WTC11 (cell line): ENCODE results near the gene UGT1A8. TPM values are rescaled to one million over a fixed set of nuclear protein-coding genes. Genes with fewer than 3 reads are reported as not detected.

Experiments
- ATAC-seq: fragments of 200-7000 bp; cut with Tn5 transposase; 2 replicates; pipeline ENCODE4 v1.10.0; 2021; ENCODE audit warnings: mild to moderate bottlenecking, moderate library complexity
- CTCF ChIA-PET: fragments of 300-600 bp; sonication (Branson Sonifier 250); formaldehyde crosslinking; loops from one replicate; lab custom pipeline; 2021; ENCODE audit warnings: antibody characterized with exemption; lab: Charles Lee
- POLR2A ChIA-PET: fragments of 350-600 bp; sonication (Branson Sonifier 250); formaldehyde crosslinking; loops from one replicate; lab custom pipeline; 2021; ENCODE audit warnings: antibody characterized with exemption; lab: Charles Lee
- DNase-seq: peaks from one replicate; pipeline ENCODE4 v3.0.0; 2021; ENCODE audit warnings: low spot score
- H3K27ac Mint-ChIP-seq: 2 replicates; pipeline ENCODE4 v1.8.0; 2021; ENCODE audit warnings: mixed read lengths
- H3K27me3 Mint-ChIP-seq: 2 replicates; pipeline ENCODE4 v1.8.0; 2021; ENCODE audit warnings: low read depth, mild to moderate bottlenecking, moderate library complexity, mixed read lengths
- H3K36me3 Mint-ChIP-seq: 2 replicates; pipeline ENCODE4 v1.8.0; 2021; ENCODE audit warnings: mixed read lengths
- H3K4me1 Mint-ChIP-seq: 2 replicates; pipeline ENCODE4 v1.8.0; 2022; ENCODE audit warnings: mixed read lengths
- H3K4me3 Mint-ChIP-seq: 2 replicates; pipeline ENCODE4 v1.8.0; 2021; ENCODE audit warnings: mild to moderate bottlenecking, moderate library complexity, mixed read lengths
- H3K9me3 Mint-ChIP-seq: 2 replicates; pipeline ENCODE4 v1.8.0; 2021; ENCODE audit warnings: mixed read lengths
- ATF2 ChIP-seq: sonication (generic); formaldehyde crosslinking; IDR thresholded peaks from 2 replicates; pipeline ENCODE4 v1.8.1; 2022; ENCODE audit warnings: low read depth, missing genetic modification reagents, borderline replicate concordance
- CBFB ChIP-seq: sonication (generic); formaldehyde crosslinking; IDR thresholded peaks from 2 replicates; pipeline ENCODE4 v1.8.1; 2022; ENCODE audit warnings: mild to moderate bottlenecking, low read depth, missing genetic modification reagents
- ESRRA ChIP-seq: sonication (generic); formaldehyde crosslinking; IDR thresholded peaks from 2 replicates; pipeline ENCODE4 v1.8.1; 2022; ENCODE audit warnings: mild to moderate bottlenecking, missing genetic modification reagents, borderline replicate concordance
- FOXP4 ChIP-seq: sonication (generic); formaldehyde crosslinking; IDR thresholded peaks from 2 replicates; pipeline ENCODE4 v1.8.0; 2022; ENCODE audit warnings: mild to moderate bottlenecking, missing genetic modification reagents
- HMGXB4 ChIP-seq: sonication (generic); formaldehyde crosslinking; IDR thresholded peaks from 2 replicates; pipeline ENCODE4 v1.8.1; 2023; ENCODE audit warnings: mild to moderate bottlenecking, moderate library complexity, missing genetic modification reagents
- JAZF1 ChIP-seq: fragments of 250-450 bp; sonication (Bioruptor Pico); IDR thresholded peaks from 2 replicates; pipeline ENCODE4 v1.9.0; 2021; ENCODE audit warnings: moderate library complexity, mild to moderate bottlenecking, inconsistent platforms
- MAX ChIP-seq: sonication (generic); formaldehyde crosslinking; IDR thresholded peaks from 2 replicates; pipeline ENCODE4 v1.8.0; 2022; ENCODE audit warnings: mild to moderate bottlenecking, missing genetic modification reagents
- NFYB ChIP-seq: sonication (generic); formaldehyde crosslinking; conservative IDR thresholded peaks from 2 replicates; pipeline ENCODE4 v1.8.0; 2022; ENCODE audit warnings: low read depth, missing genetic modification reagents
- NR2C2 ChIP-seq: sonication (generic); formaldehyde crosslinking; IDR thresholded peaks from 2 replicates; pipeline ENCODE4 v1.8.0; 2022; ENCODE audit warnings: mild to moderate bottlenecking, missing genetic modification reagents
- OVOL2 ChIP-seq: fragments of 250-450 bp; sonication (Bioruptor Pico); IDR thresholded peaks from 2 replicates; pipeline ENCODE4 v1.9.0; 2021; ENCODE audit warnings: mild to moderate bottlenecking, borderline replicate concordance
- SMAD4 ChIP-seq: sonication (generic); formaldehyde crosslinking; IDR thresholded peaks from 2 replicates; pipeline ENCODE4 v1.8.0; 2022; ENCODE audit warnings: mild to moderate bottlenecking, missing genetic modification reagents
- USF1 ChIP-seq: sonication (generic); formaldehyde crosslinking; IDR thresholded peaks from 2 replicates; pipeline ENCODE4 v1.8.0; 2022; ENCODE audit warnings: mild to moderate bottlenecking, missing genetic modification reagents
- ZBTB21 ChIP-seq: sonication (generic); formaldehyde crosslinking; IDR thresholded peaks from 2 replicates; pipeline ENCODE4 v1.8.1; 2023; ENCODE audit warnings: mild to moderate bottlenecking, missing genetic modification reagents, borderline replicate concordance
- ZBTB43 ChIP-seq: sonication (generic); formaldehyde crosslinking; IDR thresholded peaks from 2 replicates; pipeline ENCODE4 v1.8.1; 2023; ENCODE audit warnings: mild to moderate bottlenecking, missing genetic modification reagents
- ZMAT4 ChIP-seq: fragments of 250-450 bp; sonication (Bioruptor Pico); IDR thresholded peaks from 2 replicates; pipeline ENCODE4 v1.9.0; 2021; ENCODE audit warnings: mild to moderate bottlenecking
- ZNF138 ChIP-seq: sonication (generic); formaldehyde crosslinking; conservative IDR thresholded peaks from 2 replicates; pipeline ENCODE4 v1.8.1; 2022; ENCODE audit warnings: mild to moderate bottlenecking, moderate library complexity, missing genetic modification reagents
- ZNF396 ChIP-seq: fragments of 250-450 bp; sonication (Bioruptor Pico); IDR thresholded peaks from 2 replicates; pipeline ENCODE4 v1.8.0; 2021; ENCODE audit warnings: mild to moderate bottlenecking, moderate library complexity, borderline replicate concordance
- ZNF425 ChIP-seq: fragments of 250-450 bp; sonication (Bioruptor Pico); conservative IDR thresholded peaks from 2 replicates; pipeline ENCODE4 v1.9.0; 2021; ENCODE audit warnings: mild to moderate bottlenecking
- ZNF532 ChIP-seq: fragments of 250-450 bp; sonication (Bioruptor Pico); IDR thresholded peaks from 2 replicates; pipeline ENCODE4 v1.9.0; 2021; ENCODE audit warnings: mild to moderate bottlenecking, borderline replicate concordance
- total RNA-seq: library from RNA; stranded (reverse); gene quantifications from 3 replicates; pipeline ENCODE4 v1.2.3, GENCODE V29; 2021

UGT1A8 gene
- total RNA-seq, 1 experiment from 2014 or later = 0.13 TPM

GRCh38 chr2:233811732-233812131 lies 194.3 kb downstream of the UGT1A8 start:
- Mint-ChIP-seq H3K4me1 (no peaks in the 10 kb centered on the region), H3K36me3 (no peaks in the 10 kb centered on the region), H3K27ac (no peak overlapping the region), H3K27me3 (no peaks in the 10 kb centered on the region; the same call in 1 of the 2 replicates), H3K9me3 (peaks cover 11% of the 10 kb centered on the region), H3K4me3 (no peak overlapping the region)
- DNase-seq = no peak
- ChIA-PET POLR2A (no interaction called here), CTCF (no interaction called here)
- TF ChIP-seq OVOL2 (CRISPR knock-in tag) = no peak
- no peak for TF ChIP-seq FOXP4 (CRISPR knock-in tag)
- TF ChIP-seq ESRRA = no peak
- no peak for TF ChIP-seq NFYB (CRISPR knock-in tag)
- no peak for TF ChIP-seq HMGXB4 (CRISPR knock-in tag)
- no peak for TF ChIP-seq JAZF1 (CRISPR knock-in tag)
- TF ChIP-seq ZBTB21 (CRISPR knock-in tag) = no peak
- TF ChIP-seq CBFB (CRISPR knock-in tag) = no peak
- no peak for TF ChIP-seq ZNF396 (CRISPR knock-in tag)
- TF ChIP-seq ZMAT4 (CRISPR knock-in tag) = no peak
- TF ChIP-seq MAX = no peak
- no peak for TF ChIP-seq NR2C2 (CRISPR knock-in tag)
- TF ChIP-seq ZNF425 (CRISPR knock-in tag) = no peak
- no peak for ATAC-seq

- Mint-ChIP-seq H3K4me3 (no peak overlapping the region), H3K36me3 (no peaks in the 10 kb centered on the region), H3K27me3 (no peaks in the 10 kb centered on the region; the same call in 1 of the 2 replicates), H3K9me3 (peaks cover 11% of the 10 kb centered on the region), H3K27ac (no peak overlapping the region), H3K4me1 (no peaks in the 10 kb centered on the region)
- POLR2A ChIA-PET = no interaction called here
- DNase-seq (no peak), ATAC-seq (no peak)
- CTCF ChIA-PET = no interaction called here
- TF ChIP-seq ZNF138 (CRISPR knock-in tag) (no peak), ZNF532 (CRISPR knock-in tag) (no peak), USF1 (CRISPR knock-in tag) (no peak), ZBTB43 (CRISPR knock-in tag) (no peak), SMAD4 (no peak), ATF2 (CRISPR knock-in tag) (no peak)
Observed at GRCh38 chr2:233813236-233814055, 196.0 kb downstream of the UGT1A8 start.
